HepG2 (cell line): Measurements from ENCODE around the gene CHMP1A. TPM values are rescaled to one million over a fixed set of nuclear protein-coding genes. Genes with fewer than 3 reads are reported as not detected.
A peak's percentile ranks its signal among the peaks of the same experiment; 100 is the strongest.

ENCODE experiments used
- ARHGAP35 ChIP-seq: sonication (generic); formaldehyde crosslinking; IDR thresholded peaks from 2 replicates; pipeline ENCODE4 v1.9.0; 2022; ENCODE audit warnings: mild to moderate bottlenecking, inconsistent platforms, moderate library complexity, missing genetic modification reagents, borderline replicate concordance
- HNRNPK ChIP-seq: fragments of 200-400 bp; formaldehyde crosslinking; IDR thresholded peaks from 2 replicates; pipeline ENCODE4 v1.6.1; 2018; ENCODE audit warnings: low read length, low read depth, moderate library complexity, mild to moderate bottlenecking; ENCODE audit not compliant: poor library complexity, severe bottlenecking
- MAFG ChIP-seq: sonication (generic); formaldehyde crosslinking; IDR thresholded peaks from 2 replicates; pipeline ENCODE4 v1.5.1; 2020; ENCODE audit warnings: mild to moderate bottlenecking, missing genetic modification reagents
- MEIS1 ChIP-seq: sonication (generic); formaldehyde crosslinking; IDR thresholded peaks from 2 replicates; pipeline ENCODE4 v1.9.0; 2021; ENCODE audit warnings: mild to moderate bottlenecking, missing genetic modification reagents, moderate library complexity, borderline replicate concordance
- MTF2 ChIP-seq: sonication (generic); formaldehyde crosslinking; IDR thresholded peaks from 2 replicates; pipeline ENCODE4 v1.5.0; 2020; ENCODE audit warnings: missing genetic modification reagents, borderline replicate concordance
- NFKB2 ChIP-seq: sonication (generic); formaldehyde crosslinking; IDR thresholded peaks from 2 replicates; pipeline ENCODE4 v1.4.0; 2020; ENCODE audit warnings: missing genetic modification reagents, borderline replicate concordance
- RAD21 ChIP-seq: fragments of 450-650 bp; formaldehyde crosslinking; IDR thresholded peaks from 2 replicates; pipeline ENCODE4 v1.5.0; 2020; ENCODE audit warnings: mild to moderate bottlenecking
- SMAD9 ChIP-seq: sonication (generic); formaldehyde crosslinking; IDR thresholded peaks from 2 replicates; pipeline ENCODE4 v1.5.1; 2020; ENCODE audit warnings: mild to moderate bottlenecking, missing genetic modification reagents
- ZNF180 ChIP-seq: sonication (generic); formaldehyde crosslinking; IDR thresholded peaks from 2 replicates; pipeline ENCODE4 v1.4.0; 2020; ENCODE audit warnings: low read depth, missing genetic modification reagents, borderline replicate concordance
- ZNF317 ChIP-seq: sonication (generic); formaldehyde crosslinking; IDR thresholded peaks from 2 replicates; pipeline ENCODE4 v1.5.0; 2020; ENCODE audit warnings: mild to moderate bottlenecking, missing genetic modification reagents
- ZNF446 ChIP-seq: sonication (generic); formaldehyde crosslinking; IDR thresholded peaks from 2 replicates; pipeline ENCODE4 v1.5.0; 2020; ENCODE audit warnings: mild to moderate bottlenecking, missing genetic modification reagents
- ZNF7 ChIP-seq: IDR thresholded peaks from 2 replicates; pipeline ENCODE4 v1.6.1; 2016; ENCODE audit warnings: missing biosample characterization, missing genetic modification reagents
- ZNF747 ChIP-seq: sonication (generic); formaldehyde crosslinking; IDR thresholded peaks from 2 replicates; pipeline ENCODE4 v1.8.1; 2023; ENCODE audit warnings: missing genetic modification reagents, mild to moderate bottlenecking, borderline replicate concordance
- ZNF790 ChIP-seq: sonication (generic); formaldehyde crosslinking; IDR thresholded peaks from 2 replicates; pipeline ENCODE4 v1.8.0; 2022; ENCODE audit warnings: missing genetic modification reagents, mild to moderate bottlenecking, borderline replicate concordance
- ZSCAN31 ChIP-seq: sonication (generic); formaldehyde crosslinking; IDR thresholded peaks from 2 replicates; pipeline ENCODE4 v1.5.0; 2020; ENCODE audit warnings: low read depth, mild to moderate bottlenecking, missing genetic modification reagents
- polyA plus RNA-seq, 8 experiments: library from polyadenylated mRNA; depleted of rRNA in 3 of 8; stranded (reverse) in 7 of 8; unstranded in 1 of 8; fragments of >200 nt; fragmentation: Illumina TruSeq in 4 of 8; extraction: Trizol in 4 of 8; gene quantifications; 2 replicates each; pipeline versions ENCODE4 v1.2.1 to v1.2.3, GENCODE V29; 2011 to 2016; ENCODE audit warnings: low read depth in 4 of 8, missing spikeins in 1 of 8, mixed read lengths in 1 of 8; ENCODE audit not compliant: insufficient read depth in 1 of 8
- total RNA-seq, 5 experiments: library from RNA; depleted of rRNA; stranded (reverse); fragments of >200 nt; fragmentation: Illumina TruSeq; extraction: Trizol; gene quantifications; 2 replicates each; pipeline ENCODE4 v1.2.3, GENCODE V29; 2016; ENCODE audit warnings: low read depth in 1 of 5
- TF ChIP-seq, protein P1 (sequence below): IDR thresholded peaks from 2 replicates; pipeline ENCODE4 v1.6.1; 2012; ENCODE audit warnings: low read depth, low read length, improper control_type of control experiment
- TF ChIP-seq, protein P2 (sequence below): sonication (generic); formaldehyde crosslinking; IDR thresholded peaks from 2 replicates; pipeline ENCODE4 v1.9.0; 2021; ENCODE audit warnings: missing genetic modification reagents, borderline replicate concordance
- TF ChIP-seq, protein P3 (sequence below): sonication (generic); formaldehyde crosslinking; IDR thresholded peaks from 2 replicates; pipeline ENCODE4 v1.4.0; 2020; ENCODE audit warnings: mild to moderate bottlenecking, missing genetic modification reagents
- TF ChIP-seq, protein P4 (sequence below): sonication (generic); formaldehyde crosslinking; IDR thresholded peaks from 2 replicates; pipeline ENCODE4 v1.5.0; 2020; ENCODE audit warnings: missing genetic modification reagents
- TF ChIP-seq, protein P5 (sequence below): sonication (generic); formaldehyde crosslinking; conservative IDR thresholded peaks from 2 replicates; pipeline ENCODE4 v1.8.1; 2023; ENCODE audit warnings: missing genetic modification reagents

The CHMP1A gene
- total and polyA plus RNA-seq, 2 of the 13 experiments (the other 11 are each of a cell fraction or from before 2014, with no cell fraction given), result 69.4 to 73.3 TPM

DNA sequence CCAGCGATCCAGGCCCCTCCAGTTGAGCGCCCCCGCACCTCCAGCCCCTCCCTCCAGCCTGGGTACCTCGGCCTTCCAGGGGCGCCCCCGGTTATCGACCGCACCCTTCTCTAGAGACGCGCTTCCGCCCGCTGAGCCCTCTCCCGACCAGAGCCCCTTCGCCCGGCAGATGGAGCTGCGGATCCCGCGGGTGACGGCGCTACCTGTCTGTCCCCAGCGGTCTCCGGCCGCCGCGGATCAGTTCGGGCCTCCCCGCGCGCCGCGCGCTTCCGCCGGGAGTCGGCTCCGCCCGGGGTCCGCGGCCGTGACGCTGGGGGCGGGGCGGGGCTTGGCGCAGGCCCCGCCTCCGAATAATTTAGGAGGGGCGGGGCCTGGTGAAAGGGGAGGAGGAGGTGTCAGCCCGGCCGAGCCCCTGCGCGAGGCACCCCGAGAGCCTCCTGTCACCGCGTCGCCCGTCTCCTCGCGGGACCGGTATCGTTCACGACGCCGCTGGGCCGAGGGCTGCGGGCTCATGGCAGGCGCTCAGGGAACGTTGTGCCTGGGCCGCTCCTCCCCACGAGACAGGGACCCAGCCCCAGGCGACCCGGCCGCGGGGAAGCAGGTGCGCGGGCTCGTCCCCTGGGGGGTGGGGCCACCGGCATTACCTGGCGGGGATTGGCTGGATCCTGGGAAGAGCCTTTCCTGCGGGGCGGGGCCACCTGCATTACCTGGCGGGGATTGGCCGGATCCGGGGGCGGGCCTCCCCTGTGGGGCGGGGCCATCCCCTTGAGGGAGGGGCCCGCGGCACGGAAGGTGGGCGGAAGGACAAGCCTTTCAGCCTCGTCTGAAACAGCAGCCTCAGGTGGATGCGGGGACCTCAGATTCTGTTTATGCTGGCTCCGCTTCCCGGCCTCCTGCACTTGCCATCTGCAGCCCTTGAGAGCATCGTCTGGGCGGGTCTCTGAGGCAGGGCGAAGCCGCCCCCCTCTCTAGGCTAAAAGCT, 44.2 kb upstream of the CHMP1A start, which contains the start of gene SPATA2L (continued):
- TF ChIP-seq ZNF747 (CRISPR knock-in tag) (no peak), ZNF446 (no peak), ZSCAN31 (no peak), ZNF317 (0 out of 2 replicates have a peak, but pooled peaks have one; percentile 49), ZNF180 (CRISPR knock-in tag) (no peak), ZNF7 (CRISPR knock-in tag) (no peak), ZNF790 (CRISPR knock-in tag) (no peak), MAFG (CRISPR knock-in tag) (no peak), HNRNPK (peak; percentile 51), MTF2 (CRISPR knock-in tag) (no peak), MEIS1 (CRISPR knock-in tag) (peak; percentile 78; the same call in 1 of the 2 replicates), ARHGAP35 (CRISPR knock-in tag) (no peak; the same call in 1 of the 2 replicates), RAD21 (CRISPR knock-in tag) (peak; percentile 37), SMAD9 (CRISPR knock-in tag) (no peak), NFKB2 (CRISPR knock-in tag) (0 out of 2 replicates have a peak, but pooled peaks have one; percentile 65)
- TF ChIP-seq, protein P1, sequence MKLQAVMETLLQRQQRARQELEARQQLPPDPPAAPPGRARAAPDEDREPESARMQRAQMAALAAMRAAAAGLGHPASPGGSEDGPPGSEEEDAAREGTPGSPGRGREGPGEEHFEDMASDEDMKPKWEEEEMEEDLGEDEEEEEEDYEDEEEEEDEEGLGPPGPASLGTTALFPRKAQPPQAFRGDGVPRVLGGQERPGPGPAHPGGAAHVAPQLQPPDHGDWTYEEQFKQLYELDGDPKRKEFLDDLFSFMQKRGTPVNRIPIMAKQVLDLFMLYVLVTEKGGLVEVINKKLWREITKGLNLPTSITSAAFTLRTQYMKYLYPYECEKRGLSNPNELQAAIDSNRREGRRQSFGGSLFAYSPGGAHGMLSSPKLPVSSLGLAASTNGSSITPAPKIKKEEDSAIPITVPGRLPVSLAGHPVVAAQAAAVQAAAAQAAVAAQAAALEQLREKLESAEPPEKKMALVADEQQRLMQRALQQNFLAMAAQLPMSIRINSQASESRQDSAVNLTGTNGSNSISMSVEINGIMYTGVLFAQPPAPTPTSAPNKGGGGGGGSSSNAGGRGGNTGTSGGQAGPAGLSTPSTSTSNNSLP, result 0 out of 2 replicates have a peak, but pooled peaks have one; percentile 8
- TF ChIP-seq, protein P2, sequence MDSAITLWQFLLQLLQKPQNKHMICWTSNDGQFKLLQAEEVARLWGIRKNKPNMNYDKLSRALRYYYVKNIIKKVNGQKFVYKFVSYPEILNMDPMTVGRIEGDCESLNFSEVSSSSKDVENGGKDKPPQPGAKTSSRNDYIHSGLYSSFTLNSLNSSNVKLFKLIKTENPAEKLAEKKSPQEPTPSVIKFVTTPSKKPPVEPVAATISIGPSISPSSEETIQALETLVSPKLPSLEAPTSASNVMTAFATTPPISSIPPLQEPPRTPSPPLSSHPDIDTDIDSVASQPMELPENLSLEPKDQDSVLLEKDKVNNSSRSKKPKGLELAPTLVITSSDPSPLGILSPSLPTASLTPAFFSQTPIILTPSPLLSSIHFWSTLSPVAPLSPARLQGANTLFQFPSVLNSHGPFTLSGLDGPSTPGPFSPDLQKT (CRISPR knock-in tag), result no peak
- TF ChIP-seq, protein P3, sequence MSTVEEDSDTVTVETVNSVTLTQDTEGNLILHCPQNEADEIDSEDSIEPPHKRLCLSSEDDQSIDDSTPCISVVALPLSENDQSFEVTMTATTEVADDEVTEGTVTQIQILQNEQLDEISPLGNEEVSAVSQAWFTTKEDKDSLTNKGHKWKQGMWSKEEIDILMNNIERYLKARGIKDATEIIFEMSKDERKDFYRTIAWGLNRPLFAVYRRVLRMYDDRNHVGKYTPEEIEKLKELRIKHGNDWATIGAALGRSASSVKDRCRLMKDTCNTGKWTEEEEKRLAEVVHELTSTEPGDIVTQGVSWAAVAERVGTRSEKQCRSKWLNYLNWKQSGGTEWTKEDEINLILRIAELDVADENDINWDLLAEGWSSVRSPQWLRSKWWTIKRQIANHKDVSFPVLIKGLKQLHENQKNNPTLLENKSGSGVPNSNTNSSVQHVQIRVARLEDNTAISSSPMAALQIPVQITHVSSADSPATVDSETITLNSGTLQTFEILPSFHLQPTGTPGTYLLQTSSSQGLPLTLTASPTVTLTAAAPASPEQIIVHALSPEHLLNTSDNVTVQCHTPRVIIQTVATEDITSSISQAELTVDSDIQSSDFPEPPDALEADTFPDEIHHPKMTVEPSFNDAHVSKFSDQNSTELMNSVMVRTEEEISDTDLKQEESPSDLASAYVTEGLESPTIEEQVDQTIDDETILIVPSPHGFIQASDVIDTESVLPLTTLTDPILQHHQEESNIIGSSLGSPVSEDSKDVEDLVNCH (CRISPR knock-in tag), result no peak
- TF ChIP-seq, protein P4, sequence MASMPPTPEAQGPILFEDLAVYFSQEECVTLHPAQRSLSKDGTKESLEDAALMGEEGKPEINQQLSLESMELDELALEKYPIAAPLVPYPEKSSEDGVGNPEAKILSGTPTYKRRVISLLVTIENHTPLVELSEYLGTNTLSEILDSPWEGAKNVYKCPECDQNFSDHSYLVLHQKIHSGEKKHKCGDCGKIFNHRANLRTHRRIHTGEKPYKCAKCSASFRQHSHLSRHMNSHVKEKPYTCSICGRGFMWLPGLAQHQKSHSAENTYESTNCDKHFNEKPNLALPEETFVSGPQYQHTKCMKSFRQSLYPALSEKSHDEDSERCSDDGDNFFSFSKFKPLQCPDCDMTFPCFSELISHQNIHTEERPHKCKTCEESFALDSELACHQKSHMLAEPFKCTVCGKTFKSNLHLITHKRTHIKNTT (CRISPR knock-in tag), result no peak
- TF ChIP-seq, protein P5, sequence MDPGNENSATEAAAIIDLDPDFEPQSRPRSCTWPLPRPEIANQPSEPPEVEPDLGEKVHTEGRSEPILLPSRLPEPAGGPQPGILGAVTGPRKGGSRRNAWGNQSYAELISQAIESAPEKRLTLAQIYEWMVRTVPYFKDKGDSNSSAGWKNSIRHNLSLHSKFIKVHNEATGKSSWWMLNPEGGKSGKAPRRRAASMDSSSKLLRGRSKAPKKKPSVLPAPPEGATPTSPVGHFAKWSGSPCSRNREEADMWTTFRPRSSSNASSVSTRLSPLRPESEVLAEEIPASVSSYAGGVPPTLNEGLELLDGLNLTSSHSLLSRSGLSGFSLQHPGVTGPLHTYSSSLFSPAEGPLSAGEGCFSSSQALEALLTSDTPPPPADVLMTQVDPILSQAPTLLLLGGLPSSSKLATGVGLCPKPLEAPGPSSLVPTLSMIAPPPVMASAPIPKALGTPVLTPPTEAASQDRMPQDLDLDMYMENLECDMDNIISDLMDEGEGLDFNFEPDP (CRISPR knock-in tag), result no peak
